ENCODE data around the gene FGR.

DNA sequence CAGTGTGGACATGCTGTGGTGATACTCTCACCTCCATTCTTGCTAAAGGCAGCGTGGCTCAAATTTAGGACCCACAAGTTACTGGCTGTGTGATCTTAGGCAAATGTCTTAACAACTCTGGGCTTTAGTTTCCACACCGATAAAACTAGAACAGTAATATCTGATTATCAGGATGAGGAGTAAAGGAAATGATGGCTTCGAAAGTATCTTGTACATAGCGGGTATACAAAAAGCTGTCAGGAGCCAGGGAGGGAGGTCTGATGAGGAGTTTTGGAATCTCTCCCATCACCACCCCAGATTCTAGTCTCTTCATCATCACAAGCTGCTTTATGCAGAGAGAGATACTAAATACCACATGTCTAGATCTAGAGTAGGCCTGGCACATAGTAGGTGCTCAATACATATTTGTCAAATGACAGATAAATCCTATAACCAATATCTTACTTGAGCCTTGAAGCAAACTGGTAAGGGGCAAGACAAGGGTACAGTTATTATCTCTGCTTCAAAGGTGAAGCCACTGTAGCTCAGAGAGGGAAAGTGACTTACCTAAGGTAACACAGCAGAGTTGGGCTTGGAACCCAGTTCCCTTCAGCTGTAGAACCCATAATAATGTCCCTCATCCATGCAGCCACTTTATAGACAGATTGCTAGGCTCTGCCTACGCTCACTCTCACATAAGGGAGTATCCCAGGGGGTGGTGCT lies 9.5 kb upstream of the FGR start:
- TF ChIP-seq, protein P1, sequence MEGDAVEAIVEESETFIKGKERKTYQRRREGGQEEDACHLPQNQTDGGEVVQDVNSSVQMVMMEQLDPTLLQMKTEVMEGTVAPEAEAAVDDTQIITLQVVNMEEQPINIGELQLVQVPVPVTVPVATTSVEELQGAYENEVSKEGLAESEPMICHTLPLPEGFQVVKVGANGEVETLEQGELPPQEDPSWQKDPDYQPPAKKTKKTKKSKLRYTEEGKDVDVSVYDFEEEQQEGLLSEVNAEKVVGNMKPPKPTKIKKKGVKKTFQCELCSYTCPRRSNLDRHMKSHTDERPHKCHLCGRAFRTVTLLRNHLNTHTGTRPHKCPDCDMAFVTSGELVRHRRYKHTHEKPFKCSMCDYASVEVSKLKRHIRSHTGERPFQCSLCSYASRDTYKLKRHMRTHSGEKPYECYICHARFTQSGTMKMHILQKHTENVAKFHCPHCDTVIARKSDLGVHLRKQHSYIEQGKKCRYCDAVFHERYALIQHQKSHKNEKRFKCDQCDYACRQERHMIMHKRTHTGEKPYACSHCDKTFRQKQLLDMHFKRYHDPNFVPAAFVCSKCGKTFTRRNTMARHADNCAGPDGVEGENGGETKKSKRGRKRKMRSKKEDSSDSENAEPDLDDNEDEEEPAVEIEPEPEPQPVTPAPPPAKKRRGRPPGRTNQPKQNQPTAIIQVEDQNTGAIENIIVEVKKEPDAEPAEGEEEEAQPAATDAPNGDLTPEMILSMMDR (IDR thresholded peaks at IDR 0.05; ENCODE audit: low read depth, low read length), result no peak
- TF ChIP-seq POLR2A (IDR thresholded peaks at IDR 0.05; ENCODE audit: extremely low read depth, insufficient read length), result no peak

All from NB4 (cell line).